ENCODE results near the gene C1D.

- no peak for TF ChIP-seq POLR2A (IDR thresholded peaks at IDR 0.05)
- TF ChIP-seq CTCF (IDR thresholded peaks at IDR 0.05), result no peak
Measured at GRCh38 chr2:68041704-68042245, 21.0 kb downstream of the C1D start.

Measured in uterus (tissue), 2 donors.